AG09319 (cell line): Measurements from ENCODE around the gene GALNT17.
A peak's percentile ranks its signal among the peaks of the same experiment; 100 is the strongest.

Source experiments
- DNase-seq: peaks from one replicate; pipeline ENCODE4 v3.0.0-alpha.2; 2010; ENCODE audit warnings: low read depth; ENCODE audit errors: extremely low read depth
- TF ChIP-seq, protein P1 (sequence below): IDR thresholded peaks from 2 replicates; pipeline ENCODE4 v1.5.1; 2011; ENCODE audit warnings: low read depth, mild to moderate bottlenecking, inconsistent platforms, low read length, moderate library complexity

The GALNT17 gene

DNA sequence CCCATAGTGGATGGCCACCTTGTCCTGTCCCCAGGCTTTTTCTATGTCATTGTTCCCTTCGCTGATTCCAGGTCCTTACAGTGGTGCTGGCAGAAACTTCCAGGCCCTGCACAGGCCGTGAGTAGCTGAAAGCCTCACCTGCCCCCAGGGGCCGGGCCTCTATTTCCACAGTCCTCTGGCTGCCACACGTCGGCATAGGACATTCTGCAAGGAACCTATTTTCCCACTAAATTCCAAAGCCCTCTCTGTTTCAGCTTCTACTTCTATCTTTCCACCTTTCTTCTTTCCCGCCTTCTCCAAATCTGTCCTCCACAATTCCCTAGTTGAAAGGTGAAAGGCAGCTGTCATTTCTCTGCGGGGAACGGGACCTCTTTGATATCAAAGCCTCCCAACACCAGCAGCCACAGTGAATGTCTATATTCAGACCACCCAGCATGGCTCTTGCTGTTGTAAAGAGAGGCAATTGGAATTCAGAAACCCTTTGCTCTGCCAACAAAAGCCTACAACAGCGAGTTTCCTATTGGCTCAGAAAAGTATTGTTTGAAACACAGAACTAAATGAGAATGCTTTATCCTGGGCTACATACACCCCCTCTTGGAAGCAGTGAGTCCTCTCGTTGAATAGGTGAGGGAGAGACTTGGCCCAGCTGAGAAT is 607.7 kb downstream of the GALNT17 start:
- DNase-seq = no peak
- TF ChIP-seq, protein P1, sequence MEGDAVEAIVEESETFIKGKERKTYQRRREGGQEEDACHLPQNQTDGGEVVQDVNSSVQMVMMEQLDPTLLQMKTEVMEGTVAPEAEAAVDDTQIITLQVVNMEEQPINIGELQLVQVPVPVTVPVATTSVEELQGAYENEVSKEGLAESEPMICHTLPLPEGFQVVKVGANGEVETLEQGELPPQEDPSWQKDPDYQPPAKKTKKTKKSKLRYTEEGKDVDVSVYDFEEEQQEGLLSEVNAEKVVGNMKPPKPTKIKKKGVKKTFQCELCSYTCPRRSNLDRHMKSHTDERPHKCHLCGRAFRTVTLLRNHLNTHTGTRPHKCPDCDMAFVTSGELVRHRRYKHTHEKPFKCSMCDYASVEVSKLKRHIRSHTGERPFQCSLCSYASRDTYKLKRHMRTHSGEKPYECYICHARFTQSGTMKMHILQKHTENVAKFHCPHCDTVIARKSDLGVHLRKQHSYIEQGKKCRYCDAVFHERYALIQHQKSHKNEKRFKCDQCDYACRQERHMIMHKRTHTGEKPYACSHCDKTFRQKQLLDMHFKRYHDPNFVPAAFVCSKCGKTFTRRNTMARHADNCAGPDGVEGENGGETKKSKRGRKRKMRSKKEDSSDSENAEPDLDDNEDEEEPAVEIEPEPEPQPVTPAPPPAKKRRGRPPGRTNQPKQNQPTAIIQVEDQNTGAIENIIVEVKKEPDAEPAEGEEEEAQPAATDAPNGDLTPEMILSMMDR = no peak

DNA sequence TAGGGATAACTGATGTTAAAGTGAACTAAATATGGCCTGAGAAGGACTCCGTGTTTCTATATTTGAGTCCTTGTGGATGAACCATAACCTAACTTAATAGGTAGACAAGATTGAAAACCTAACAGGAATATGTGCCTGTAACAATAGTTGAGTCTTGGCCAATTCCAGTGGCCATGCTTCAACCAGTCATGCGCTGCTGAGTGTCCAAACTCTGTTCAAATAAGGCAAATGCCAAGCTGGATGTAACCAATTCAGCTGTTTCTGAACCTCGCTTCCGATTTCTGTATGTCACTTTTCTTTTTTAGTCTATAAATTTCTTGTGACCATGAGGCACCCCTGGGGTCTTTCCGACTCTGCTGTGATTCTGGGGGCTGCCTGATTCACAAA is 608.2 kb downstream of the GALNT17 start:
- TF ChIP-seq, protein P1 = no peak
- DNase-seq = no peak

DNA sequence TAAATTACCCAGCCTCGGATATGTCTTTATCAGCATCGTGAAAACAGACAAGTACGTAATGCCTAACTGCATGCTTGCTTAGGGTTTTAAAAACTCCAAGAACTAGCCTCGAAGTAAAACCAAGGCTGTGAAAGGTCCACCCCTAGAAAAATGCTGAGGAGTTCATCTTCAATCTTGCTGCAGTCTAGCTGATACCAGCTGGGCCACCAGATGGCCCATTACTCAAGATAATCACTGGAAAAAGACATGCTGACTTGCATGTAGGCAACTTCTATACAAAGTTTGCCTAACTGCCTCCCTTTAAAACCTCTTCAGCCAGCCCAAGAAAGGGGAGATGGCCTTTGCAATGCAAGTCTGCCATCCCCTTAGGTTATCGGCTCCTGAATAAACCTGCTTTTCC is 614.1 kb downstream of the GALNT17 start:
- DNase-seq = no peak

DNA sequence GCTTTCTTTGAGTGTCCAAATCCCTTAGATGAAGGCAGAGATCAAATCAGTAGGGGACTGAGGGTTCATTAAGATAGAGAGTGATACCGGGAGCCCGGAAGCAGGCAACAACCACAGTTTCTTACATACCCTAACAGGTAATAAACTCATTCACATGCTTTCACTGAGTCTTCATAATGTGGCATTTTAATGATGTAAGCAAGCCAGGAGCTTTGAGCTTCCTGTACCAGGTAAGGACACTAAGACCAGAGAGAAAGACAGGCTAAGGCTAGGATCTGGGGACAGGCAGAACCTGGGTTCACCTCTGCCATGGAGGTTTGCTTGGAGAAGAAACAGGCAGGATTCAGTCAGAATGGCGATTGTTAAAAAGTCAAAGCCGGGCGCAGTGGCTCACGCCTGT is 618.3 kb downstream of the GALNT17 start:
- TF ChIP-seq, protein P1 = no peak
- DNase-seq = no peak

More for the DNA sequence above, 614.1 kb downstream of the GALNT17 start:
- TF ChIP-seq, protein P1 = no peak

DNA sequence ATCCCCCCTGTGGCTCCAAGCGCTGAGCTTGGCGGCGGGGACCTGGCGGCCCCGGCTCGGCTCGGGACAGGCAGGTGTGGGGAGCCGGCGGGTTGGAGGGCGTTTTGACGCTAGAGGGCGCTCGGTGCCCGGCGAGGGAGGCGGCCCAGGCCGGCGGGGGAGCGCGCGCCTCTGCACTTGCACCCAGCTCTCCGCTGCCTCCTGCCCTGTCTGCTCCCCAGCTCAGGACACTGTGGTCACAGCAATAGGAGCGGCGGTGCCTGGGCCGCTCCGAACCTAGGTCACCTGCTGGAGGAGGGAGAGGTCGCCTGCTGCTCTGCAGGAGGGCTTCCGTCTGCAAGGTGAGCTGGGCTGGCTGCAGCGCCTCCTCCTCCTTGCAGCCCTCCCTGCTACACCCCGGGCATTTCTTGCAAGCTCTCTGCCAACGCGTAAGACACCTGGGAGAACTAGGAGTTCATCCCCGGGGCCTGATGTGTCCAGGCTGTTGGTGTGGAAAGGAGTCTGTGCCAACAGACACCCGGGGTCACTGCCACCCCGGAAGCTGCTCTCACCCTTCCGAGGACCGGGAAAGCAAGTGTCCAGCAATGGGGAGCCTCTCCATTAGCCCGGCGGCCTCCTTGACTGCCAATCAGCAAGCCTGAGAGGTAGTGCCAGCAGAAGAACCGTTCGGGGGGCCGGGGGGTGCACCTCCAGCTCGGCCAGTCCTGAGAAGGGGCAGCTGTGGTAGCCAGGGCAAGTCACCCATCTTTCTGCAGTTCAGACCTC is 620.4 kb downstream of the GALNT17 start:
- TF ChIP-seq, protein P1 = peak; percentile 42

DNA sequence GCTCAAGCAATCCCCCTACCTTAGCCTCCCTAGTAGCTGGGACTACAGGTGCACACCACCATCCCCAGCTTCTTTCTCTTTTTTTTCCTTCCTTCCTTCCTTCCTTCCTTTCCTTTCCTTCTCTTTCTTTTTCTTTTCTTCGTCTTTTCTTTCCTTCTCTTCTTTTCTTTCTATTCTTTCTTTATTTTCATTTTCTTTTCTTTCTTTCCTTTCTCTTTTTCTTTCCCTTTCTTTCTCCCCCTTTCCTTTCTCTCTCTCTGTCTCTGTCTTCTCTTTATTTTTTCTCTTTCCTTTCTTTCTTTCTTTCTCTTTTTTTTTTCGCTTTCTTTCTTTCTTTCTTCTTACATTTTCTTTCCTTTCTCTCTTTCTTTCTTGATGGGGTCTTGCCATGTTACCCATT is 621.3 kb downstream of the GALNT17 start:
- TF ChIP-seq, protein P1 = no peak
- no peak for DNase-seq

More for the DNA sequence above, 620.4 kb downstream of the GALNT17 start:
- no peak for DNase-seq

DNA sequence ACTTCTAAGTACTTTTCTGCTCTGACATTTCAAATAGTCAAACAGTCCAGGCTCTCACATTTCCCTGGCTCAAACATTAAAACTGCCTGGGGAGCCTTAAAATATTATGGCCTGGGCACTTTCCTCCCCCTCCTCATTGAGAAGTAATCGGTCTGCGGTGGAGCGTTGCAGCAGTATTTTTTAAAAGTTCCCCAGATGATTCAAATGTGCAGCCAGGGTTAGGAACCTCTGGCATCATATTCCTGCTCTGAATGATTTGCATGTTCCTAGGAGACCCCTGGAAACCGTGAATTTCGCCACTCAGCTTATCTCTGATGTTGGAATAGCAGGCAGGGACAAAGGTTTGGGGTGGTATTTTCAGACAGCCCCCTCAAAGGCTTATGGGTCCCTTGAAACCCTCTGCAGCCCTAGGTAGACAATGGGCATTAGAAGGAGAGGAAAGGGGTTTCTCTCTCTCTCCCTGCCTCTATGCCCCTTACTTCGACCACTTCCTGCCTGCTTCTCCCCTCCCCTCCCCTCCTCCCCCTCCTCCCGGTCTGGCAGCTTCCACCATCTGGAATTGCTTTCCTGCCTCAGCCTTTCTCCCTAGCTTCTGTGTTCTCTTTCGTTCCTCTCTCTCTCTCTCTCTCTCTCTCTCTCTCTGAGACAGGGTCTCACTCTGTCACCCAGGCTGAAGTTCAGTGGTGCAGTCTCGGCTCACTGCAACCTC is 622.2 kb downstream of the GALNT17 start:
- DNase-seq = no peak
- TF ChIP-seq, protein P1 = no peak
